WI38 (cell line): Measurements from ENCODE around the gene ACTRT2.

Experiments used
- H3K4me3 ChIP-seq: 2 replicates; pipeline ENCODE4 v1.5.1; 2011; ENCODE audit warnings: low read depth, mild to moderate bottlenecking, control low read depth, low read length
- TF ChIP-seq, protein P1 (sequence below): IDR thresholded peaks from 2 replicates; pipeline ENCODE4 v1.5.1; 2012; ENCODE audit warnings: low read depth, mild to moderate bottlenecking, control low read depth, low read length

ACTRT2 gene

DNA sequence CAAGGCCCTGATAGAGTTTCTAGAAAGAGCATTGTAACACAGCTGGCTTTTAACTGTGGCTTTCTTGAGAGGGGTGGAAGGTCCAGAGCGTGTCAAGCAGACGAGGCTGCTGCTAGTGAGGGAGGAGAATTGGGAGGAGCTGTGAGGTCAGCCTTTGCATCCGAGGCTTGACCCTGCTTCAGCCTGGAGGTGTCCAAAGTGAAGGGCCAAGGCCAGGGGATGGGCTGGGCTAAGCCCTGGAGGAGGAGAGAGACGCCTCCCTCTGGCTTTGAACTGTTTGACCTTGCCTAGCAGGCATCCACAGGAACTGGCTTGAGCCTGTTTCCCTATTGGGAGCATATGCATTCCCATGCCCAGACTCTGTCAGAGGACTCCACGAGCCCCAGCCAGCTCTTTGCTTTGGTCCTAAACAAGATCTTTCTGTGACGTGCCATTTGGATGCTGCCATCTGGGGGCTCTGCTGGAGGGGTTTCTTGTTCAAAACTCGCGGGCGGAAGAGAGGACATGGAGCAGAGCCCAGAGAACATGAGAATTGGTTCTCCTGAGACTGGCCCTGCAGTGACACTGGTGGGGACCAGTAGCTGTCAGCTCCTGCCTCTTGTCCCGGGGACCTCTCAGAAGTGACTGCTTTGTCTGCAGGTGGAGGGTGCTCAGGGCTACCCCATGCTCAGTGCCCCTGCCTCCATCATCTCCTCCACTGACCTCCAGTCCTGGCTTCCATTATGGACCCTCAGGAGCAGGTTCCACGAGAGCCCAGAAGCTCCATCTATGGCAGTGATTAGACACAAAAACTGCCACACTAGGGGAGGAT is 5.5 kb downstream of the ACTRT2 start:
- TF ChIP-seq, protein P1, sequence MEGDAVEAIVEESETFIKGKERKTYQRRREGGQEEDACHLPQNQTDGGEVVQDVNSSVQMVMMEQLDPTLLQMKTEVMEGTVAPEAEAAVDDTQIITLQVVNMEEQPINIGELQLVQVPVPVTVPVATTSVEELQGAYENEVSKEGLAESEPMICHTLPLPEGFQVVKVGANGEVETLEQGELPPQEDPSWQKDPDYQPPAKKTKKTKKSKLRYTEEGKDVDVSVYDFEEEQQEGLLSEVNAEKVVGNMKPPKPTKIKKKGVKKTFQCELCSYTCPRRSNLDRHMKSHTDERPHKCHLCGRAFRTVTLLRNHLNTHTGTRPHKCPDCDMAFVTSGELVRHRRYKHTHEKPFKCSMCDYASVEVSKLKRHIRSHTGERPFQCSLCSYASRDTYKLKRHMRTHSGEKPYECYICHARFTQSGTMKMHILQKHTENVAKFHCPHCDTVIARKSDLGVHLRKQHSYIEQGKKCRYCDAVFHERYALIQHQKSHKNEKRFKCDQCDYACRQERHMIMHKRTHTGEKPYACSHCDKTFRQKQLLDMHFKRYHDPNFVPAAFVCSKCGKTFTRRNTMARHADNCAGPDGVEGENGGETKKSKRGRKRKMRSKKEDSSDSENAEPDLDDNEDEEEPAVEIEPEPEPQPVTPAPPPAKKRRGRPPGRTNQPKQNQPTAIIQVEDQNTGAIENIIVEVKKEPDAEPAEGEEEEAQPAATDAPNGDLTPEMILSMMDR, result no peak
- no peak overlapping the region for H3K4me3 ChIP-seq

DNA sequence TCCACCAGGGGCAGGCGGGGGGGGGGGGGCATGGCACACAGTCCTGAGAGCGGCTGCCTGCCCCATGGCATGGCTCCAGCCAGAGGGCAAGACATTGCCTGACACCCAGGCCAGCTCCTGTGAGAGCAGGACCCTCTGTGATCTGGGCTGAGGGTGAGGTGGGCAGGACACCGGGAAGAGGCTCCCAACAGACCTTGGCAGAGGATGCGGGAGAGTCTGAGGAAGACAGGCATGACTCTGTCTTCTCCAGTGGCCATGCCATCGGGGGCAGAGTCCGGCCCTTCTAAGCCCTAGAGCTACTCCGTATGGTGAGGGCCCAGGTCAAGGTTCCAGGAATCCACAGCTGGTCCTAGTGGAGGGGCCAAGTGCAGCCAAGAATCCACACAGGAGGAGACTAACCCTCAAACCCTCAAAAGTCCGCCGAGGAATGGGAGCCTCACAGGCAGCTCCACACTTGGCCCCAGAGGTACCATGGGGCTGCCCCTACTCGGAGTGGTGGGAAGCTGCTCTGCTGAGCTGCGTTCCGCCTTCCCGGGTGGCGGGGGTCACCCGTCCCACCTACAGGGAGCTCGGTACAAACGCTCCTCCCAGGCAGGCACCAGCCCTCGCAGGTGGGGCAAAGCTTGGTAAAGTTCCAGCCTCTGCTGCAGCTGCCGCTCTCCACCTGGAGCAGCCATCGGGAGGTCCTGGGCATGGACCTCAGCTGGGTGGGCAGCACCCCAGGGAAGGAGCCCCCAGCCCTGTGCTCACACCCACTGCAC is 6.5 kb downstream of the ACTRT2 start:
- H3K4me3 ChIP-seq, result no peak overlapping the region
- TF ChIP-seq, protein P1, result no peak

DNA sequence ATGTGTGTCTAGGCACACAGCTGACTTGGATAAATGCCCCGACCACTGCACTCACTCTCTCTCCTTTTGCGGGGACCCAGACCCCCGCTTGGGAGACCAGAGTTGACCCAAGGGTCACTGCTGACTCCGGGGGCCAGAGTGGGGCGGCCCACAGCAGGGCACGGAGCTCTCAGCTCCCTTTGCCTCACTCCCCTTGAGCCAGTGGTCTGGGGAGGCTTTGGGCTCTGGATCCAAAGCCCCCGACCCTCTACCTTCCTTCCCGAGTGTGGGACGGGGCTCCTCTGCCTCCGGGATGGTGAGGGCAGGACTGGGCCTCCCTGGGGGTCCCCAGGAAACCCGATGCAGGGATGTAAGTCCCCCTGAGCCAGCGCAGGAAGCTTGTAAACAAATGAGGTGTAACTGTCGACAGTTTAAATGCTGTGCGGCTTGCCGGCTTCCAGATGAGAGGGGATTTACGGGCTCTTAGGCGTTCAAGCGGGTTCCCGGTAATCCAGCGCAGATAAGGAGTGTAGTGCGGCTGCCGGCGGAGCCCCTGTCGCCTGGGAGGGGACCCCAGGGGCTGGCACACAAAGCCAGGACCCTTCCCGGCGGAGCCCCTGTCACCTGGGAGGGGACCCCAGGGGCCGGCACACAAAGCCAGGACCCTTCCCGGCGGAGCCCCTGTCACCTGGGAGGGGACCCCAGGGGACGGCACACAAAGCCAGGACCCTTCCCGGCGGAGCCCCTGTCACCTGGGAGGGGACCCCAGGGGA is 7.4 kb downstream of the ACTRT2 start:
- H3K4me3 ChIP-seq, result no peak overlapping the region
- TF ChIP-seq, protein P1, result no peak

DNA sequence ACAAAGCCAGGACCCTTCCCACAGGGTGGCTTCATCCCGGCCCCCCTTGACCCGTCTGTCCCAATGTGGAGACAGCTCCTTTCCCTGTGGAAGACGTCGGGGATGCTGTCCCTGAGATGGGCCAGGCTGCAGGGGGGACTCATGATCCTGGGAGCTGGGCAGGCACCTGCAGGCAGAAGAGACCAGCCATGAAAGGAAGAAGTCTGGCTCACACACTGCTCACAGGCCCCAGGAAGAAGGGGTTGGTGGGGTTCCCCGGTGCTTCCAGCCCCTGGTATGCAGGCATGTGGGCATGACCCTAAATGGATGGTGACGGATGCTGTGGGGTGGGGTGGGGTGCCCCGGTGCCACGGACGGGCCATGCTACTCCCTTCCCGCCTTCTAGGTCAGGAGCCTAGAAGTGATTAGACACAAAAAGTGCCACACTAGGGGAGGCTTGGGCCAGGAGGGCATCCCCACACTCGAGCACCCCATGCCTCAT is 8.3 kb downstream of the ACTRT2 start:
- no peak overlapping the region for H3K4me3 ChIP-seq
- TF ChIP-seq, protein P1, result no peak

DNA sequence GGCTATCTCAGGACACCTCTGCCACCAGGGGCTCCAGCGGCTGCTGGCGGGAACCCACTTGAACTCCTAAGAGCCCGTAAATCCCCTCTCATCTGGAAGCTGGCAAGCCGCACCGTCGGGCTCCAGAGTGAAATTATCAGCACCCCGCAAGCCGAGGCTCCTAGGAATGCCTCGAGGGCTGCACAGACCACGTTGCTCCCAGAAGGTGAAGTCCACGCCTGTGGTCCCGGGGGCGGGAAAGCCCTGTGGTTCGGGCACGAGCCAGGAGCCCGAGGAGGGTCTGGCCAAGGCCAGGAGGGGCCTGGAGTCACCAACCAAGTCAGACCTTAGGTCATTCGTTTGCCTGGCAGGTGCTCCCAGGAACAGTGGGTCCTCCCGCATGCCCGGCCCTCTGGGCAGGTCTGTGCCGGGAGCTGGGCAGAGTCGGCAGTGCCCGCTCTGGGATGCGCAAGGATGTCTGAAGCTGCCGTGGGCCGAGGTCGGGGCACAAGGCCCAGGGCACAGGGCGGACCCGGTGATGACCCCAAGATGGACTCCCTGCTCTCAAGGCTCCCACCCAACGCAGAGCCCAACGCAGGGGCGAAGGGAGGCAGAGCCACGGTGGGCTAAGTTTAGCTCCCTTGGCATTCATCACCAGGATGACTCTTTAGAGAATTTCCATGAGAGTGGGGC is 8.9 kb downstream of the ACTRT2 start:
- TF ChIP-seq, protein P1, result no peak
- H3K4me3 ChIP-seq, result no peak overlapping the region

DNA sequence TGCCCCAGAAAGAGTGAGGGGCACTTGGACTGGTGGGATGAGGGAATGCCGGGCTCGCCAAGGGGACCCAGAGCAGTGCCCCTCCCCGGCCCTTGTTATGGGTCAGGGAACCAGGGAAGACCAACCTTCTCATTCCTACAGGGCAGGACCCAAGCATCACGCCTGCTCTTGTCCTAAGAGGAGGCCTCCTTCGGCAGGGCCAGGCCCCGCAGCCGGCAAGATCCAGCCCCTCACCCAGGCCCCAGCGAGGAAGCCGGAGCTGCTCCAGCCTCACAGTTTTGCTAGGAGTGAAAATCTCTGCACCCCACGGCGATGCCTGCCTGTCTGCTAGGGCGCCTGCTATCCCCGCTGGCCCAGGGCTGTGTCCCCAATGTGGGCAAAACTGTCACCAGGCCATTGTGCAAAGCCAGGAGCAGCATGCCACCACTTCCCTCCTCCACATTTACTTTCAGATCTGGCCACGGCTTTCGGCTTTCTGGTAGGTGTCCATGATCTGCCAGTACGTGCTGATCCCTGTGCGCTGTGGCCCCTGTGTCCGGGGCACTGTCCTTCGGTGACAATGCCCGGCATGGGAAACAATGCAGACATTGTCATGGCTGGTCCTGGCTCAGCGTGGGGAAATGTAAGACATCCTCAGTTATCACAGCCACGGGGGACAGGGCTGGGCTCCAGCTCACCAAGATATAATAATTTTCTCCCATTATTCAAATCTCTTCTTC is 9.6 kb downstream of the ACTRT2 start:
- H3K4me3 ChIP-seq, result no peak overlapping the region
- TF ChIP-seq, protein P1, result no peak
